Measurements from ENCODE around the gene FHIT. TPM values are rescaled to one million over a fixed set of nuclear protein-coding genes. Genes with fewer than 3 reads are reported as not detected.

The FHIT gene
- total and polyA plus RNA-seq, 7 donors: 0.98 to 10.4 (median 4.0) TPM

DNA sequence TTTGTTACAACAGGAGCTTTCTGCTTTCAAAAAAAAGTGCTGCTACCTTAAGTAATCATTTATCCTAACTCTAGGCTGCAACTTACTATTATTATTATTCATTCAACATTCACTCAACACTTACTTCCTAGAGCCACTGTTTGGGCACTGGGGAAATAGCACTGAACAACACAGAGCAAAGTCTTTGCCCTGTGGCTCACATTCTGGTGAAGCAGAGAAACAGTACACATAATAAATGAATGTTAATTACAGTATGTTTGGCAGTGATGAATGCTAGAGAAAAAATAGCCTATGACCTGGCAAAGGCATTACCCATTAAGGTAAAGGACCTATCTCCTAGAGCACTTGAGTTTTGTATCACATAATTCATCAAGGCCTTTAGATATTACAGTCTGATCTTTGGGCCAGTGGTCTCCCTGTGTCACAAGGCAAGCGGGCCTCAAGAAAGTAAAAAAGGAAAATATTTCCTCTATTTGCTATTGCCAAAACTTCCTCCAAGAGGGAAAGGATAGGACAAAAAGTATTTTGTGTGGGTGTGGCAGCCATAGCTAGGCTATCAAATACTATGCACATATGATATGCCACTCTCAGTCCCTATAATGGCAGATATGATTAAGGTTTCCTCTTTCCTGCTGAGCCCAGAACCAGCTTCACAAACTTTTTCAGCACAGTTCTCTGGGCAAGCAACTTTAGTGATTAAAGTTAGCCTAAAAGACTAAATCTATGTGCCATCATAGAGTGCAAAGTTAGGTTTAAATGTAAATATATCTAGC is 142.8 kb downstream of the FHIT start:
- intact Hi-C loops (cut with DNase I): no loop called here
- TF ChIP-seq CTCF (IDR thresholded peaks at IDR 0.05): no peak
- Histone ChIP-seq H3K9me3 (no peaks in the 10 kb centered on the region), H3K27me3 (ENCODE audit: insufficient read depth in 3 of 3, low read length in 2 of 3) (no peaks in the 10 kb centered on the region), H3K4me3 (no peak overlapping the region), H3K27ac (no peak overlapping the region), H3K36me3 (ENCODE audit: insufficient read depth in 1 of 2, low read depth in 1 of 2) (no peaks in the 10 kb centered on the region), H3K4me1 (no peaks in the 10 kb centered on the region)
- no peak for DNase-seq
- ATAC-seq: no peak
- WGBS, 3 donors: 2 to 59% (median 6%) methylated on average over 1 of the region's 1 CpG

GRCh38 chr3:61094608-61095007 is 156.6 kb downstream of the FHIT start:
- DNase-seq (no peak), ATAC-seq (no peak)
- no peak for TF ChIP-seq CTCF (IDR thresholded peaks at IDR 0.05)
- Histone ChIP-seq H3K4me1 (no peaks in the 10 kb centered on the region), H3K27me3 (ENCODE audit: insufficient read depth in 3 of 3, low read length in 2 of 3) (no peaks in the 10 kb centered on the region), H3K36me3 (ENCODE audit: insufficient read depth in 1 of 2, low read depth in 1 of 2) (no peaks in the 10 kb centered on the region), H3K4me3 (no peak overlapping the region), H3K27ac (no peak overlapping the region), H3K9me3 (no peaks in the 10 kb centered on the region)
- intact Hi-C loops (cut with DNase I): no loop called here
- 85 to 90% (median 89%) methylated on average over 3 of the region's 3 CpGs for WGBS, 3 donors

- 70 to 76% (median 70%) methylated on average over 2 of the region's 2 CpGs for WGBS, 3 donors
- H3K27ac ChIP-seq: no peak overlapping the region
- no peak for TF ChIP-seq CTCF (IDR thresholded peaks at IDR 0.05)
- H3K36me3 ChIP-seq (ENCODE audit: insufficient read depth in 1 of 2, low read depth in 1 of 2): no peaks in the 10 kb centered on the region
- no peaks in the 10 kb centered on the region for H3K4me1 ChIP-seq
- no peaks in the 10 kb centered on the region for H3K27me3 ChIP-seq (ENCODE audit: insufficient read depth in 3 of 3, low read length in 2 of 3)
- intact Hi-C loops (cut with DNase I): no loop called here
- H3K4me3 ChIP-seq: no peak overlapping the region
- ATAC-seq (no peak), DNase-seq (no peak)
- no peaks in the 10 kb centered on the region for H3K9me3 ChIP-seq
These were observed 157.9 kb downstream of the FHIT start for GRCh38 chr3:61093364-61093763.

GRCh38 chr3:61092870-61093269 is 158.4 kb downstream of the FHIT start:
- no peaks in the 10 kb centered on the region for H3K27me3 ChIP-seq (ENCODE audit: insufficient read depth in 3 of 3, low read length in 2 of 3)
- DNase-seq (no peak), ATAC-seq (no peak)
- no peaks in the 10 kb centered on the region for H3K9me3 ChIP-seq
- TF ChIP-seq CTCF (IDR thresholded peaks at IDR 0.05): no peak
- H3K4me1 ChIP-seq: no peaks in the 10 kb centered on the region
- H3K27ac ChIP-seq: no peak overlapping the region
- intact Hi-C loops (cut with DNase I): no loop called here
- WGBS, 3 donors: 30 to 45% (median 34%) methylated on average over 4 of the region's 4 CpGs
- no peaks in the 10 kb centered on the region for H3K36me3 ChIP-seq (ENCODE audit: insufficient read depth in 1 of 2, low read depth in 1 of 2)
- H3K4me3 ChIP-seq: no peak overlapping the region

Measured in psoas muscle (tissue), 8 donors.